Muscle of leg (tissue), 11 donors: ENCODE data around the gene ZNF629. TPM values are rescaled to one million over a fixed set of nuclear protein-coding genes. Genes with fewer than 3 reads are reported as not detected.

Experiments
- DNase-seq: peaks from one replicate; pipeline ENCODE4 v3.0.0; 2013
- H3K27ac ChIP-seq: one replicate; pipeline ENCODE4 v1.5.1; 2013; ENCODE audit warnings: mild to moderate bottlenecking, low read length, control low read depth
- H3K27me3 ChIP-seq: one replicate; pipeline ENCODE4 v1.6.1; 2013; ENCODE audit warnings: low read length; ENCODE audit not compliant: control insufficient read depth, insufficient read depth
- H3K36me3 ChIP-seq: one replicate; pipeline ENCODE4 v1.6.1; 2013; ENCODE audit warnings: low read length; ENCODE audit not compliant: control insufficient read depth, insufficient read depth
- H3K4me1 ChIP-seq: one replicate; pipeline ENCODE4 v1.6.1; 2013; ENCODE audit warnings: low read length; ENCODE audit not compliant: control insufficient read depth, insufficient read depth
- H3K4me3 ChIP-seq: one replicate; pipeline ENCODE4 v1.5.1; 2013; ENCODE audit warnings: low read length, control low read depth
- H3K9me3 ChIP-seq: replicated peaks from 2 replicates; pipeline ENCODE4 v1.6.1; 2013; ENCODE audit warnings: low read depth, low read length; ENCODE audit not compliant: control insufficient read depth
- WGBS: methylation state at CpG from one replicate; pipeline ENCODE4 v1.1.5; 2013; ENCODE audit warnings: missing lambda C conversion rate; ENCODE audit not compliant: insufficient coverage; 5-methylcytosine and 5-hydroxymethylcytosine counted together
- polyA plus RNA-seq, 8 donors: library from polyadenylated mRNA; unstranded; fragments of 120-200 nt; gene quantifications; one replicate each; pipeline versions ENCODE4 v1.2.1 to v1.2.3, GENCODE V29; 2013; ENCODE audit warnings: inconsistent platforms in 1 of 8, low replicate concordance in 1 of 8; ENCODE audit not compliant: insufficient read length in 8 of 8, insufficient read depth in 1 of 8
- total RNA-seq: library from RNA; stranded (reverse); fragments of 120-200 nt; gene quantifications from one replicate; pipeline ENCODE4 v1.2.4, GENCODE V29; 2013

ZNF629 gene
- total and polyA plus RNA-seq, 9 donors = 12.4 to 18.9 (median 15.2) TPM

GRCh38 chr16:30760577-30761426 lies 26.2 kb downstream of the ZNF629 start:
- no peaks in the 10 kb centered on the region for H3K9me3 ChIP-seq
- WGBS = 21% methylated on average over 20 of the region's 26 CpGs
- no peak overlapping the region for H3K27ac ChIP-seq

GRCh38 chr16:30760001-30760559 lies 26.9 kb downstream of the ZNF629 start:
- H3K4me1 ChIP-seq = peaks cover 18% of the 10 kb centered on the region
- no CpG with 5 or more reads among the region's 7 CpGs for WGBS
- H3K36me3 ChIP-seq = peaks cover 44% of the 10 kb centered on the region
- no peak overlapping the region for H3K4me3 ChIP-seq
- H3K27me3 ChIP-seq = no peaks in the 10 kb centered on the region
- H3K27ac ChIP-seq = no peak overlapping the region
- DNase-seq = no peak
- no peaks in the 10 kb centered on the region for H3K9me3 ChIP-seq

More at GRCh38 chr16:30760577-30761426, 26.2 kb downstream of the ZNF629 start:
- peaks cover 50% of the 10 kb centered on the region for H3K36me3 ChIP-seq
- H3K27me3 ChIP-seq = no peaks in the 10 kb centered on the region
- H3K4me1 ChIP-seq = peaks cover 18% of the 10 kb centered on the region
- DNase-seq = no peak
- peak overlapping the region; percentile 90 for H3K4me3 ChIP-seq

GRCh38 chr16:30758988-30759491 lies 28.0 kb downstream of the ZNF629 start:
- Histone ChIP-seq H3K4me1 (peaks cover 18% of the 10 kb centered on the region), H3K27ac (no peak overlapping the region)

GRCh38 chr16:30757316-30757715 lies 29.7 kb downstream of the ZNF629 start:
- Histone ChIP-seq H3K4me1 (peaks cover 9% of the 10 kb centered on the region), H3K27me3 (no peaks in the 10 kb centered on the region), H3K36me3 (peaks cover 45% of the 10 kb centered on the region), H3K9me3 (no peaks in the 10 kb centered on the region), H3K27ac (no peak overlapping the region), H3K4me3 (no peak overlapping the region)
- DNase-seq = no peak
- WGBS = 88% methylated on average over 5 of the region's 7 CpGs

More at GRCh38 chr16:30758988-30759491, 28.0 kb downstream of the ZNF629 start:
- H3K4me3 ChIP-seq = no peak overlapping the region
- no peaks in the 10 kb centered on the region for H3K27me3 ChIP-seq
- peaks cover 43% of the 10 kb centered on the region for H3K36me3 ChIP-seq
- no peak for DNase-seq
- 84% methylated on average over 4 of the region's 10 CpGs for WGBS
- H3K9me3 ChIP-seq = no peaks in the 10 kb centered on the region

GRCh38 chr16:30756781-30757100 lies 30.3 kb downstream of the ZNF629 start:
- no peak for DNase-seq
- H3K4me1 ChIP-seq = peaks cover 9% of the 10 kb centered on the region
- no peak overlapping the region for H3K27ac ChIP-seq
- H3K36me3 ChIP-seq = peaks cover 45% of the 10 kb centered on the region
- no peak overlapping the region for H3K4me3 ChIP-seq
- H3K27me3 ChIP-seq = no peaks in the 10 kb centered on the region
- H3K9me3 ChIP-seq = no peaks in the 10 kb centered on the region
- 96% methylated on average over 9 of the region's 13 CpGs for WGBS

- no peaks in the 10 kb centered on the region for H3K27me3 ChIP-seq
- H3K4me3 ChIP-seq = no peak overlapping the region
- H3K9me3 ChIP-seq = no peaks in the 10 kb centered on the region
- 93% methylated on average over 20 of the region's 20 CpGs for WGBS
- H3K27ac ChIP-seq = no peak overlapping the region
- DNase-seq = no peak
- peaks cover 6% of the 10 kb centered on the region for H3K4me1 ChIP-seq
- peaks cover 49% of the 10 kb centered on the region for H3K36me3 ChIP-seq
Observed at GRCh38 chr16:30755955-30756780, 30.8 kb downstream of the ZNF629 start.

GRCh38 chr16:30753596-30753995 lies 33.4 kb downstream of the ZNF629 start:
- H3K36me3 ChIP-seq = peaks cover 55% of the 10 kb centered on the region
- H3K4me1 ChIP-seq = no peaks in the 10 kb centered on the region
- no peak overlapping the region for H3K27ac ChIP-seq
- no peak for DNase-seq
- H3K9me3 ChIP-seq = no peaks in the 10 kb centered on the region
- H3K4me3 ChIP-seq = no peak overlapping the region
- 87% methylated on average over 4 of the region's 4 CpGs for WGBS
- no peaks in the 10 kb centered on the region for H3K27me3 ChIP-seq

- DNase-seq = no peak
- 92% methylated on average over 20 of the region's 20 CpGs for WGBS
Observed at GRCh38 chr16:30750876-30751465, 36.0 kb downstream of the ZNF629 start.

GRCh38 chr16:30750201-30750600 lies 36.8 kb downstream of the ZNF629 start:
- WGBS = 87% methylated on average over 3 of the region's 4 CpGs
- peaks cover 34% of the 10 kb centered on the region for H3K36me3 ChIP-seq
- H3K9me3 ChIP-seq = no peaks in the 10 kb centered on the region

More at GRCh38 chr16:30750876-30751465, 36.0 kb downstream of the ZNF629 start:
- no peaks in the 10 kb centered on the region for H3K9me3 ChIP-seq
- H3K27ac ChIP-seq = no peak overlapping the region
- peaks cover 36% of the 10 kb centered on the region for H3K36me3 ChIP-seq
- H3K4me3 ChIP-seq = no peak overlapping the region
- no peaks in the 10 kb centered on the region for H3K27me3 ChIP-seq
- peaks cover 6% of the 10 kb centered on the region for H3K4me1 ChIP-seq

More at GRCh38 chr16:30750201-30750600, 36.8 kb downstream of the ZNF629 start:
- no peak overlapping the region for H3K4me3 ChIP-seq
- DNase-seq = no peak
- peaks cover 6% of the 10 kb centered on the region for H3K4me1 ChIP-seq
- H3K27ac ChIP-seq = no peak overlapping the region
- no peaks in the 10 kb centered on the region for H3K27me3 ChIP-seq
